ENCODE measurements around the gene SIK2.

SIK2 gene

GRCh38 chr11:111598148-111598547 lies 4.1 kb upstream of the SIK2 start:
- peaks cover 9% of the 10 kb centered on the region for H3K4me1 Mint-ChIP-seq
- H3K27me3 Mint-ChIP-seq, result no peaks in the 10 kb centered on the region
- H3K36me3 Mint-ChIP-seq, result no peaks in the 10 kb centered on the region
- no peaks in the 10 kb centered on the region for H3K9me3 Mint-ChIP-seq
- H3K27ac Mint-ChIP-seq, result no peak overlapping the region
- no peak overlapping the region for H3K4me3 Mint-ChIP-seq
- no peak for ATAC-seq

GRCh38 chr11:111598559-111598958 lies 3.7 kb upstream of the SIK2 start:
- Mint-ChIP-seq H3K27ac (no peak overlapping the region), H3K9me3 (no peaks in the 10 kb centered on the region), H3K36me3 (no peaks in the 10 kb centered on the region), H3K4me3 (no peak overlapping the region), H3K27me3 (no peaks in the 10 kb centered on the region), H3K4me1 (peaks cover 13% of the 10 kb centered on the region)
- ATAC-seq, result no peak

- H3K27ac Mint-ChIP-seq, result peak overlapping the region; percentile 74
- H3K27me3 Mint-ChIP-seq, result no peaks in the 10 kb centered on the region
- H3K36me3 Mint-ChIP-seq, result no peaks in the 10 kb centered on the region
- H3K4me3 Mint-ChIP-seq, result peak overlapping the region; percentile 91
- no peak for ATAC-seq
- H3K4me1 Mint-ChIP-seq, result peaks cover 22% of the 10 kb centered on the region
- H3K9me3 Mint-ChIP-seq, result no peaks in the 10 kb centered on the region
Observed at GRCh38 chr11:111601636-111601978, 642 bp upstream of the SIK2 start.

- peaks cover 22% of the 10 kb centered on the region for H3K4me1 Mint-ChIP-seq
- peak overlapping the region; percentile 74 for H3K27ac Mint-ChIP-seq
- no peak for ATAC-seq
Observed at GRCh38 chr11:111602865-111603610, 789 bp downstream of the SIK2 start.

GRCh38 chr11:111603611-111604130 lies 1.4 kb downstream of the SIK2 start:
- no peaks in the 10 kb centered on the region for H3K36me3 Mint-ChIP-seq
- ATAC-seq, result no peak
- H3K9me3 Mint-ChIP-seq, result no peaks in the 10 kb centered on the region
- no peaks in the 10 kb centered on the region for H3K27me3 Mint-ChIP-seq
- H3K27ac Mint-ChIP-seq, result peak overlapping the region; percentile 74
- H3K4me3 Mint-ChIP-seq, result peak overlapping the region; percentile 91
- H3K4me1 Mint-ChIP-seq, result peaks cover 22% of the 10 kb centered on the region

More at GRCh38 chr11:111602865-111603610, 789 bp downstream of the SIK2 start:
- Mint-ChIP-seq H3K9me3 (no peaks in the 10 kb centered on the region), H3K4me3 (peak overlapping the region; percentile 91), H3K27me3 (no peaks in the 10 kb centered on the region), H3K36me3 (no peaks in the 10 kb centered on the region)

- Mint-ChIP-seq H3K4me3 (peak overlapping the region; percentile 9), H3K4me1 (peaks cover 22% of the 10 kb centered on the region), H3K36me3 (no peaks in the 10 kb centered on the region), H3K27me3 (no peaks in the 10 kb centered on the region), H3K27ac (no peak overlapping the region), H3K9me3 (no peaks in the 10 kb centered on the region)
- ATAC-seq, result no peak
Observed at GRCh38 chr11:111604392-111605009, 2.3 kb downstream of the SIK2 start.

- Mint-ChIP-seq H3K9me3 (no peaks in the 10 kb centered on the region), H3K4me1 (peaks cover 22% of the 10 kb centered on the region), H3K27ac (no peak overlapping the region), H3K36me3 (no peaks in the 10 kb centered on the region), H3K27me3 (no peaks in the 10 kb centered on the region), H3K4me3 (no peak overlapping the region)
- no peak for ATAC-seq
Observed at GRCh38 chr11:111605681-111606080, 3.4 kb downstream of the SIK2 start.

- H3K4me3 Mint-ChIP-seq, result no peak overlapping the region
- no peaks in the 10 kb centered on the region for H3K9me3 Mint-ChIP-seq
- no peak for ATAC-seq
- no peak overlapping the region for H3K27ac Mint-ChIP-seq
- no peaks in the 10 kb centered on the region for H3K27me3 Mint-ChIP-seq
- peaks cover 22% of the 10 kb centered on the region for H3K4me1 Mint-ChIP-seq
- H3K36me3 Mint-ChIP-seq, result no peaks in the 10 kb centered on the region
Observed at GRCh38 chr11:111606986-111607385, 4.7 kb downstream of the SIK2 start.

- Mint-ChIP-seq H3K27ac (no peak overlapping the region), H3K27me3 (no peaks in the 10 kb centered on the region), H3K36me3 (no peaks in the 10 kb centered on the region), H3K4me1 (peaks cover 22% of the 10 kb centered on the region), H3K9me3 (no peaks in the 10 kb centered on the region), H3K4me3 (no peak overlapping the region)
- no peak for ATAC-seq
Observed at GRCh38 chr11:111607751-111608150, 5.5 kb downstream of the SIK2 start.

- Mint-ChIP-seq H3K36me3 (peaks cover 2% of the 10 kb centered on the region), H3K27me3 (no peaks in the 10 kb centered on the region), H3K9me3 (no peaks in the 10 kb centered on the region), H3K4me3 (no peak overlapping the region), H3K27ac (no peak overlapping the region), H3K4me1 (no peaks in the 10 kb centered on the region)
- ATAC-seq, result no peak
Observed at GRCh38 chr11:111612224-111612623, 10.0 kb downstream of the SIK2 start.

GRCh38 chr11:111617286-111617685 lies 15.0 kb downstream of the SIK2 start:
- H3K4me3 Mint-ChIP-seq, result no peak overlapping the region
- ATAC-seq, result no peak
- H3K27ac Mint-ChIP-seq, result no peak overlapping the region
- no peaks in the 10 kb centered on the region for H3K9me3 Mint-ChIP-seq
- peaks cover 13% of the 10 kb centered on the region for H3K36me3 Mint-ChIP-seq
- no peaks in the 10 kb centered on the region for H3K27me3 Mint-ChIP-seq
- no peaks in the 10 kb centered on the region for H3K4me1 Mint-ChIP-seq

- Mint-ChIP-seq H3K27ac (no peak overlapping the region), H3K9me3 (no peaks in the 10 kb centered on the region), H3K4me1 (no peaks in the 10 kb centered on the region), H3K36me3 (peaks cover 45% of the 10 kb centered on the region), H3K4me3 (no peak overlapping the region), H3K27me3 (no peaks in the 10 kb centered on the region)
- ATAC-seq, result no peak
Observed at GRCh38 chr11:111620518-111620917, 18.3 kb downstream of the SIK2 start.

- Mint-ChIP-seq H3K9me3 (no peaks in the 10 kb centered on the region), H3K27me3 (no peaks in the 10 kb centered on the region), H3K36me3 (peaks cover 40% of the 10 kb centered on the region), H3K4me1 (no peaks in the 10 kb centered on the region), H3K4me3 (no peak overlapping the region), H3K27ac (no peak overlapping the region)
- no peak for ATAC-seq
Observed at GRCh38 chr11:111623527-111624030, 21.3 kb downstream of the SIK2 start.

GRCh38 chr11:111624608-111625007 lies 22.4 kb downstream of the SIK2 start:
- H3K4me3 Mint-ChIP-seq, result no peak overlapping the region
- no peaks in the 10 kb centered on the region for H3K27me3 Mint-ChIP-seq
- H3K36me3 Mint-ChIP-seq, result peaks cover 46% of the 10 kb centered on the region
- no peak overlapping the region for H3K27ac Mint-ChIP-seq
- H3K9me3 Mint-ChIP-seq, result no peaks in the 10 kb centered on the region
- no peaks in the 10 kb centered on the region for H3K4me1 Mint-ChIP-seq
- no peak for ATAC-seq

- Mint-ChIP-seq H3K4me1 (no peaks in the 10 kb centered on the region), H3K27ac (no peak overlapping the region), H3K9me3 (no peaks in the 10 kb centered on the region), H3K4me3 (no peak overlapping the region), H3K36me3 (peaks cover 42% of the 10 kb centered on the region), H3K27me3 (no peaks in the 10 kb centered on the region)
- ATAC-seq, result no peak
Observed at GRCh38 chr11:111627591-111627990, 25.3 kb downstream of the SIK2 start.

GRCh38 chr11:111629499-111629898 lies 27.2 kb downstream of the SIK2 start:
- no peak for ATAC-seq
- H3K4me1 Mint-ChIP-seq, result no peaks in the 10 kb centered on the region
- peaks cover 25% of the 10 kb centered on the region for H3K36me3 Mint-ChIP-seq
- H3K9me3 Mint-ChIP-seq, result no peaks in the 10 kb centered on the region
- no peak overlapping the region for H3K27ac Mint-ChIP-seq
- no peaks in the 10 kb centered on the region for H3K27me3 Mint-ChIP-seq
- no peak overlapping the region for H3K4me3 Mint-ChIP-seq
